Panc1 (cell line): ENCODE data around the gene DOCK8. TPM values are rescaled to one million over a fixed set of nuclear protein-coding genes. Genes with fewer than 3 reads are reported as not detected.

Experiments
- ATAC-seq: fragments of 200-7000 bp; cut with Tn5 transposase; 2 replicates; pipeline ENCODE4 v1.9.1; 2020; ENCODE audit warnings: mild to moderate bottlenecking, moderate library complexity
- BruUV-seq: library from RNA; stranded (reverse); fragments of 400-500 nt; replicated peaks from 2 replicates; lab custom pipeline; 2021; lab: Mats Ljungman, UMichigan
- CTCF ChIA-PET: fragments of 300-600 bp; sonication (Branson Sonifier 250); formaldehyde crosslinking; loops from one replicate; lab custom pipeline; 2022; ENCODE audit warnings: antibody characterized with exemption; lab: Charles Lee
- POLR2A ChIA-PET: fragments of 300-600 bp; sonication (Branson Sonifier 250); formaldehyde crosslinking; loops from one replicate; lab custom pipeline; 2022; ENCODE audit warnings: antibody characterized with exemption; lab: Charles Lee
- DNase-seq: peaks from one replicate; pipeline ENCODE4 v3.0.0-alpha.2; 2010; ENCODE audit warnings: low read depth, low spot score
- H3K27ac ChIP-seq: 2 replicates; pipeline ENCODE4 v1.5.1; 2011; ENCODE audit warnings: mild to moderate bottlenecking, low read length, inconsistent platforms
- H3K27me3 ChIP-seq: fragments of 200-500 bp; sonication (Bioruptor generic); 2 replicates; pipeline ENCODE4 v1.6.0; 2014; ENCODE audit warnings: low read length, inconsistent platforms; ENCODE audit not compliant: control insufficient read depth, insufficient read depth
- H3K36me3 ChIP-seq: fragments of 200-500 bp; sonication (Bioruptor generic); 2 replicates; pipeline ENCODE4 v1.5.1; 2014; ENCODE audit warnings: inconsistent platforms, mild to moderate bottlenecking, low read length, moderate library complexity; ENCODE audit not compliant: control insufficient read depth, insufficient read depth
- H3K4me1 ChIP-seq: 2 replicates; pipeline ENCODE4 v1.5.1; 2011; ENCODE audit warnings: inconsistent platforms, mild to moderate bottlenecking, low read length, moderate library complexity; ENCODE audit not compliant: control insufficient read depth, insufficient read depth
- H3K4me3 ChIP-seq, 2 experiments: 2 replicates each; pipeline ENCODE4 v1.5.1; 2011 to 2012; ENCODE audit warnings: low read depth in 2 of 2, low read length in 2 of 2, mild to moderate bottlenecking in 2 of 2, inconsistent platforms in 1 of 2, moderate library complexity in 1 of 2
- H3K9me3 ChIP-seq: fragments of 200-500 bp; sonication (Bioruptor generic); 2 replicates; pipeline ENCODE4 v1.5.1; 2014; ENCODE audit warnings: low read depth, mild to moderate bottlenecking, inconsistent platforms, low read length, moderate library complexity; ENCODE audit not compliant: control insufficient read depth, insufficient read depth
- CTCF ChIP-seq: fragments of 450-650 bp; IDR thresholded peaks from 2 replicates; pipeline ENCODE4 v1.5.1; 2017; ENCODE audit warnings: mild to moderate bottlenecking
- POLR2AphosphoS5 ChIP-seq: IDR thresholded peaks from 2 replicates; pipeline ENCODE4 v1.6.1; 2012; ENCODE audit warnings: mild to moderate bottlenecking, low read depth, low read length, moderate library complexity
- REST ChIP-seq, 2 experiments: IDR thresholded peaks; 2 replicates each; pipeline ENCODE4 v1.6.1; 2011 to 2012; ENCODE audit warnings: low read depth in 2 of 2, control low read depth in 1 of 2, low read length in 1 of 2, mild to moderate bottlenecking in 1 of 2, moderate library complexity in 1 of 2; ENCODE audit not compliant: insufficient read depth in 1 of 2
- SIN3A ChIP-seq: IDR thresholded peaks from 2 replicates; pipeline ENCODE4 v1.6.1; 2012; ENCODE audit warnings: low read depth, mild to moderate bottlenecking, low read length, moderate library complexity, borderline replicate concordance; ENCODE audit not compliant: insufficient read depth
- TCF7L2 ChIP-seq: IDR thresholded peaks from 2 replicates; pipeline ENCODE4 v1.6.1; 2011; ENCODE audit warnings: mild to moderate bottlenecking, low read depth, low read length, inconsistent platforms
- in situ Hi-C: cut with HindIII; loops from 2 replicates; pipeline ENCODE4 v1.10.0; 2016; ENCODE audit warnings: low sequenced_read_pairs, low pct_unique_long_range_greater_than_20kb
- intact Hi-C: fragments of 100-400 bp; cut with micrococcal nuclease; formaldehyde crosslinking; loops from one replicate; pipeline ENCODE4 v1.10.0; 2022; ENCODE audit not compliant: unreplicated experiment
- total RNA-seq: library from RNA; stranded (reverse); gene quantifications from one replicate; pipeline ENCODE4 v1.2.1, GENCODE V29; 2021; ENCODE audit not compliant: unreplicated experiment

The DOCK8 gene
- total RNA-seq, 1 experiment from 2014 or later, result 1.4 TPM

- ATAC-seq, result no peak
Observed at GRCh38 chr9:486156-486555, 271.5 kb downstream of the DOCK8 start.

DNA sequence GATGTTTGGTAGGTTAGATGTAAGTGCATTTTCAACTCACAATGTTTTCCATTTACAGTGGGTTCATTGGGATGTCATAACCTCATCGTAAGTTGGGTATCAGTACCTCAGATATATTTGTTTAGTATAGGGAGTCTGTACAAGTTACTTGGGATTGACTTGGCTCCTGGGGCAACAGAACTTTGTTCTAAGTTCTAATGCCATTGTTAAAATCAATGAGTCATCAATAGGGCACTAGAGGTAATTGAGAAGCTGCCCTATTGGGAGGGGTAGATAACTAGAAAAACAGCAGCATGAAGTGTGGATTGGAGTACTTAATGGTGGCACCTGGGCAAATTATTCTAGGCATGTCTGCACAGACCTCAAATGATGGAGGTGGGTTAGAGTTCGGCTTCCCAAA is 272.8 kb downstream of the DOCK8 start:
- H3K36me3 ChIP-seq, result no peaks in the 10 kb centered on the region
- intact Hi-C loops, result no loop called here
- BruUV-seq, result no TSS peak
- CTCF ChIA-PET, result no interaction called here
- no peaks in the 10 kb centered on the region for H3K9me3 ChIP-seq
- ATAC-seq (no peak), DNase-seq (no peak)
- in situ Hi-C loops, result no loop called here
- POLR2A ChIA-PET, result no interaction called here
- H3K27ac ChIP-seq, result no peak overlapping the region
- H3K27me3 ChIP-seq, result no peaks in the 10 kb centered on the region
- no peak overlapping the region for H3K4me3 ChIP-seq
- TF ChIP-seq SIN3A (no peak), POLR2AphosphoS5 (no peak), REST (IDR thresholded peaks at IDR 0.05; ENCODE audit: insufficient read depth in 1 of 2, low read depth in 2 of 2, low read length in 1 of 2) (no peak), TCF7L2 (no peak), CTCF (no peak)
- H3K4me1 ChIP-seq, result no peaks in the 10 kb centered on the region

More at GRCh38 chr9:486156-486555, 271.5 kb downstream of the DOCK8 start:
- in situ Hi-C loops, result no loop called here
- Histone ChIP-seq H3K9me3 (no peaks in the 10 kb centered on the region), H3K27ac (no peak overlapping the region), H3K36me3 (no peaks in the 10 kb centered on the region), H3K4me1 (no peaks in the 10 kb centered on the region), H3K27me3 (no peaks in the 10 kb centered on the region), H3K4me3 (no peak overlapping the region)
- BruUV-seq, result no TSS peak
- POLR2A ChIA-PET, result no interaction called here
- TF ChIP-seq POLR2AphosphoS5, result no peak
- no peak for TF ChIP-seq TCF7L2
- no peak for TF ChIP-seq REST (IDR thresholded peaks at IDR 0.05; ENCODE audit: insufficient read depth in 1 of 2, low read depth in 2 of 2, low read length in 1 of 2)
- TF ChIP-seq CTCF, result no peak
- TF ChIP-seq SIN3A, result no peak
- no peak for DNase-seq
- intact Hi-C loops, result no loop called here
- CTCF ChIA-PET, result no interaction called here
